ENCODE data around the gene WDR46.
A peak's percentile ranks its signal among the peaks of the same experiment; 100 is the strongest.

The WDR46 gene

GRCh38 chr6:33290459-33290858, 1.4 kb upstream of the WDR46 start:
- H3K9ac ChIP-seq (ENCODE audit: low read length) = peak overlapping the region; percentile 95
- H3K36me3 ChIP-seq (ENCODE audit: insufficient read depth, low read length) = peaks cover 47% of the 10 kb centered on the region
- H3K4me1 ChIP-seq (ENCODE audit: insufficient read depth, low read length, severe bottlenecking) = peaks cover 24% of the 10 kb centered on the region
- H3F3A ChIP-seq (ENCODE audit: insufficient read depth, low read length) = no peaks in the 10 kb centered on the region
- H3K9me2 ChIP-seq (ENCODE audit: low read depth, low read length) = no peaks in the 10 kb centered on the region
- peaks cover 17% of the 10 kb centered on the region for H3K79me2 ChIP-seq (ENCODE audit: insufficient read depth, low read length)
- H3K4me2 ChIP-seq (ENCODE audit: low read length) = peak overlapping the region; percentile 89
- H3K27me3 ChIP-seq (ENCODE audit: insufficient read depth, low read length) = no peaks in the 10 kb centered on the region
- no peak overlapping the region for H2AFZ ChIP-seq (ENCODE audit: low read length)
- H3K4me3 ChIP-seq (ENCODE audit: low read depth, low read length, poor library complexity, severe bottlenecking) = peak overlapping the region; percentile 98
- no peaks in the 10 kb centered on the region for H3K9me3 ChIP-seq (ENCODE audit: low read length)
- TF ChIP-seq, protein P1, sequence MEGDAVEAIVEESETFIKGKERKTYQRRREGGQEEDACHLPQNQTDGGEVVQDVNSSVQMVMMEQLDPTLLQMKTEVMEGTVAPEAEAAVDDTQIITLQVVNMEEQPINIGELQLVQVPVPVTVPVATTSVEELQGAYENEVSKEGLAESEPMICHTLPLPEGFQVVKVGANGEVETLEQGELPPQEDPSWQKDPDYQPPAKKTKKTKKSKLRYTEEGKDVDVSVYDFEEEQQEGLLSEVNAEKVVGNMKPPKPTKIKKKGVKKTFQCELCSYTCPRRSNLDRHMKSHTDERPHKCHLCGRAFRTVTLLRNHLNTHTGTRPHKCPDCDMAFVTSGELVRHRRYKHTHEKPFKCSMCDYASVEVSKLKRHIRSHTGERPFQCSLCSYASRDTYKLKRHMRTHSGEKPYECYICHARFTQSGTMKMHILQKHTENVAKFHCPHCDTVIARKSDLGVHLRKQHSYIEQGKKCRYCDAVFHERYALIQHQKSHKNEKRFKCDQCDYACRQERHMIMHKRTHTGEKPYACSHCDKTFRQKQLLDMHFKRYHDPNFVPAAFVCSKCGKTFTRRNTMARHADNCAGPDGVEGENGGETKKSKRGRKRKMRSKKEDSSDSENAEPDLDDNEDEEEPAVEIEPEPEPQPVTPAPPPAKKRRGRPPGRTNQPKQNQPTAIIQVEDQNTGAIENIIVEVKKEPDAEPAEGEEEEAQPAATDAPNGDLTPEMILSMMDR (IDR thresholded peaks at IDR 0.05; ENCODE audit: low read length) = no peak
- no peak for TF ChIP-seq EZH2 (IDR thresholded peaks at IDR 0.05; ENCODE audit: borderline replicate concordance, low read length)
- no peak overlapping the region for H3K27ac ChIP-seq (ENCODE audit: low read depth, low read length, poor library complexity, severe bottlenecking)
- no peaks in the 10 kb centered on the region for H4K20me1 ChIP-seq (ENCODE audit: insufficient read depth, low read length)

- Histone ChIP-seq H3K27me3 (ENCODE audit: insufficient read depth, low read length) (no peaks in the 10 kb centered on the region), H4K20me1 (ENCODE audit: insufficient read depth, low read length) (no peaks in the 10 kb centered on the region), H3K9ac (ENCODE audit: low read length) (peak overlapping the region; percentile 95), H3K4me2 (ENCODE audit: low read length) (peak overlapping the region; percentile 89), H3K36me3 (ENCODE audit: insufficient read depth, low read length) (peaks cover 49% of the 10 kb centered on the region), H3K4me1 (ENCODE audit: insufficient read depth, low read length, severe bottlenecking) (peaks cover 24% of the 10 kb centered on the region), H3F3A (ENCODE audit: insufficient read depth, low read length) (no peaks in the 10 kb centered on the region), H3K9me3 (ENCODE audit: low read length) (no peaks in the 10 kb centered on the region), H3K4me3 (ENCODE audit: low read depth, low read length, poor library complexity, severe bottlenecking) (peak overlapping the region; percentile 98), H3K79me2 (ENCODE audit: insufficient read depth, low read length) (peaks cover 17% of the 10 kb centered on the region), H3K27ac (ENCODE audit: low read depth, low read length, poor library complexity, severe bottlenecking) (peak overlapping the region; percentile 34), H2AFZ (ENCODE audit: low read length) (no peak overlapping the region), H3K9me2 (ENCODE audit: low read depth, low read length) (no peaks in the 10 kb centered on the region)
- TF ChIP-seq EZH2 (IDR thresholded peaks at IDR 0.05; ENCODE audit: borderline replicate concordance, low read length) = no peak
- TF ChIP-seq, protein P1 (IDR thresholded peaks at IDR 0.05; ENCODE audit: low read length) = no peak
Observed at GRCh38 chr6:33289784-33290315, 811 bp upstream of the WDR46 start.

DNA sequence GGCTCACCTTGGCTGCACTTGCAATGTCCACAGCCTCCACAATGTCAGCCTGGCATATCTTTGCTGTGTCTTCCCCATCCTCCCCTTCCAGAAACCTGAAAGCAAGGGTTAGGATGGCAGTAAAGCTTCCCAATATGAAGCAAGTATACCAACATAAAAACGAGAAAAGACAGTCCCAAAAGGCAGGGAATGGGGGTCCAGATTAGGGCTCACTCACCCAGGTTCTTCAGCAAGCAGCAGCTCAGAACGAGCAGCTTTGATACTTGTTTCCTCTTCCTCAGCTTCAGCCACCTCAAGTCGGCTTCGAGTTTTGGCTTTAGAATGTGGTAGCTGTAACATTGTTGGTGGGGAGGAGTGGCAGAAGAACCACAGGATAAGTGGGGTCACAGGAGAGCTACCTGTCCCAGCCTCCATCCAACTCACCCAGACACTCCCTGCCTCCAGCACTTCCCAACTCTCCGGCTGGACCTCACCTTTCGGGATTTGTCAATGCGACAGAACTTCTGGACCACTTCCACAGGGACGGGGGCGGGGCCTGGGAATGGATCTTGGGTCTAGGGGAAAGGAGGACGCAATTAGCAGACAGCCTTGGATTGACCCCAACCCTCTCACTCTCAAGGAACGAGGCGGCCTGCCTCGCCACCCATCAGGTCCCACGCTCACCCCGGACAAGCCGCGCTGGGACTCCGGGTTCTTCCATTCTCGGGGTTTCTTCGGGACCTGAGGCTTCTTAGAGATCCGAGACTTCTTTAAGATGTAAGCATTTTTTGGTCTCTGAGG, 708 bp downstream of the WDR46 start:
- H3K9me2 ChIP-seq (ENCODE audit: low read depth, low read length) = no peaks in the 10 kb centered on the region
- no peaks in the 10 kb centered on the region; the same call in 1 of the 2 replicates for H3F3A ChIP-seq (ENCODE audit: insufficient read depth, low read length)
- no peak for TF ChIP-seq EZH2 (IDR thresholded peaks at IDR 0.05; ENCODE audit: borderline replicate concordance, low read length)
- TF ChIP-seq, protein P1 (IDR thresholded peaks at IDR 0.05; ENCODE audit: low read length) = no peak
- no peak overlapping the region for H3K27ac ChIP-seq (ENCODE audit: low read depth, low read length, poor library complexity, severe bottlenecking)
- H2AFZ ChIP-seq (ENCODE audit: low read length) = no peak overlapping the region
- peaks cover 17% of the 10 kb centered on the region for H3K79me2 ChIP-seq (ENCODE audit: insufficient read depth, low read length)
- peaks cover 24% of the 10 kb centered on the region for H3K4me1 ChIP-seq (ENCODE audit: insufficient read depth, low read length, severe bottlenecking)
- no peaks in the 10 kb centered on the region for H4K20me1 ChIP-seq (ENCODE audit: insufficient read depth, low read length)
- H3K9ac ChIP-seq (ENCODE audit: low read length) = peak overlapping the region; percentile 95
- no peaks in the 10 kb centered on the region for H3K27me3 ChIP-seq (ENCODE audit: insufficient read depth, low read length)
- no peaks in the 10 kb centered on the region for H3K9me3 ChIP-seq (ENCODE audit: low read length)
- peak overlapping the region; percentile 98 for H3K4me3 ChIP-seq (ENCODE audit: low read depth, low read length, poor library complexity, severe bottlenecking)
- peak overlapping the region; percentile 89 for H3K4me2 ChIP-seq (ENCODE audit: low read length)
- H3K36me3 ChIP-seq (ENCODE audit: insufficient read depth, low read length) = peaks cover 64% of the 10 kb centered on the region
